MCF 10A (cell line): ENCODE data around the gene TRIM72. TPM values are rescaled to one million over a fixed set of nuclear protein-coding genes. Genes with fewer than 3 reads are reported as not detected.
"Not testable (repeated sequence)": the region's sequence is repeated elsewhere in the genome, so short reads cannot be mapped to it uniquely, and the experiment has no call there.

ENCODE experiments used
- BruUV-seq: library from RNA; stranded (reverse); fragments of 400-500 nt; replicated peaks from 2 replicates; lab custom pipeline; 2021; lab: Mats Ljungman, UMichigan
- CTCF ChIA-PET: fragments of 300-600 bp; sonication (Branson Sonifier 250); formaldehyde crosslinking; extraction: SDS; loops from one replicate; lab custom pipeline; 2021; ENCODE audit warnings: antibody characterized with exemption, inconsistent platforms; lab: Yijun Ruan, JAX
- POLR2A ChIA-PET: fragments of 300-600, 350-650 bp; sonication (Branson Sonifier 250); formaldehyde crosslinking; extraction: SDS; loops from one replicate; lab custom pipeline; 2020; ENCODE audit warnings: antibody characterized with exemption, inconsistent platforms; lab: Yijun Ruan, JAX
- DNase-seq: peaks from one replicate; pipeline ENCODE4 v3.0.0-alpha.2; 2018; ENCODE audit not compliant: unreplicated experiment
- H3K27ac Mint-ChIP-seq: one replicate; pipeline ENCODE4 v1.8.0; 2022; ENCODE audit warnings: mild to moderate bottlenecking, low read depth, mixed read lengths; ENCODE audit not compliant: unreplicated experiment
- H3K27me3 Mint-ChIP-seq: one replicate; pipeline ENCODE4 v1.8.0; 2022; ENCODE audit warnings: mixed read lengths; ENCODE audit not compliant: insufficient read depth, unreplicated experiment
- H3K36me3 Mint-ChIP-seq: one replicate; pipeline ENCODE4 v1.8.0; 2022; ENCODE audit warnings: mild to moderate bottlenecking, moderate library complexity, mixed read lengths; ENCODE audit not compliant: insufficient read depth, unreplicated experiment
- H3K4me1 Mint-ChIP-seq: one replicate; pipeline ENCODE4 v1.8.0; 2022; ENCODE audit warnings: mixed read lengths; ENCODE audit not compliant: insufficient read depth, unreplicated experiment
- H3K4me3 Mint-ChIP-seq: one replicate; pipeline ENCODE4 v1.8.0; 2022; ENCODE audit warnings: mild to moderate bottlenecking, moderate library complexity, mixed read lengths; ENCODE audit not compliant: unreplicated experiment
- H3K9me3 Mint-ChIP-seq: one replicate; pipeline ENCODE4 v1.8.0; 2022; ENCODE audit warnings: mixed read lengths; ENCODE audit not compliant: unreplicated experiment
- CTCF ChIP-seq: fragments of 200-600 bp; IDR thresholded peaks from one replicate; pipeline ENCODE4 v1.8.0; 2022; ENCODE audit warnings: antibody characterized with exemption, mild to moderate bottlenecking; ENCODE audit not compliant: unreplicated experiment
- intact Hi-C: fragments of 100-400 bp; cut with micrococcal nuclease; formaldehyde crosslinking; loops from 2 replicates; pipeline ENCODE4 v1.14.1; 2022
- total RNA-seq: library from RNA; stranded (reverse); gene quantifications from 2 replicates; pipeline ENCODE4 v1.2.3, GENCODE V29; 2022

The TRIM72 gene
- total RNA-seq, 1 experiment from 2014 or later = not detected

- no TSS peak for BruUV-seq
- H3K27me3 Mint-ChIP-seq = peaks cover 13% of the 10 kb centered on the region
- peaks cover 23% of the 10 kb centered on the region for H3K4me1 Mint-ChIP-seq
- DNase-seq = no peak
- ChIA-PET CTCF (interaction anchor here (0.5 to 0.6 kb wide), 2 partner anchors 9 to 84 kb away, joined by 3 to 6 read pairs; no protein-coding TSS in a partner anchor), POLR2A (no interaction called here)
- TF ChIP-seq CTCF = no peak
- intact Hi-C loops = no loop called here
- H3K4me3 Mint-ChIP-seq = no peak overlapping the region
- no peak overlapping the region for H3K27ac Mint-ChIP-seq
- no peaks in the 10 kb centered on the region for H3K36me3 Mint-ChIP-seq
- H3K9me3 Mint-ChIP-seq = no peaks in the 10 kb centered on the region
Observed at GRCh38 chr16:31277659-31278260, 63.8 kb downstream of the TRIM72 start.

GRCh38 chr16:31278853-31279252 is 64.9 kb downstream of the TRIM72 start:
- Mint-ChIP-seq H3K4me1 (peaks cover 12% of the 10 kb centered on the region), H3K27me3 (peaks cover 13% of the 10 kb centered on the region)
- intact Hi-C loops, H3K36me3 Mint-ChIP-seq, DNase-seq, H3K9me3 Mint-ChIP-seq, H3K27ac Mint-ChIP-seq, BruUV-seq, POLR2A ChIA-PET, H3K4me3 Mint-ChIP-seq: not testable (repeated sequence)
- CTCF ChIA-PET = interaction anchor here (0.6 kb wide), 1 partner anchor 69 kb away, joined by 3 read pairs; no protein-coding TSS in a partner anchor

Other genes with a start within 250 kb of the TRIM72 start
- gene HSD3B7, start 228.9 kb upstream of the TRIM72 start, total RNA-seq = 5.0 and 5.3 TPM in 2 replicates
- 0.42 and 0.91 TPM in 2 replicates for gene STX1B, start 203.5 kb upstream of the TRIM72 start, total RNA-seq
- 66.7 and 89.2 TPM in 2 replicates for gene STX4, start 180.6 kb upstream of the TRIM72 start, total RNA-seq
- gene ZNF668, start 139.9 kb upstream of the TRIM72 start, total RNA-seq = 11.9 and 15.1 TPM in 2 replicates
- gene ZNF646, start 139.7 kb upstream of the TRIM72 start, total RNA-seq = 12.6 and 15.2 TPM in 2 replicates
- gene PRSS53, start 125.2 kb upstream of the TRIM72 start, total RNA-seq = 4.4 and 5.5 TPM in 2 replicates
- 64.7 and 66.3 TPM in 2 replicates for gene VKORC1, start 119.3 kb upstream of the TRIM72 start, total RNA-seq
- gene BCKDK, start 105.7 kb upstream of the TRIM72 start, total RNA-seq = 31.7 and 41.0 TPM in 2 replicates
- gene KAT8, start 96.5 kb upstream of the TRIM72 start, total RNA-seq = 42.0 and 45.8 TPM in 2 replicates
- 24.6 and 32.6 TPM in 2 replicates for gene PRSS8, start 78.4 kb upstream of the TRIM72 start, total RNA-seq
- 0.49 and 1.0 TPM in 2 replicates for gene PRSS36, start 64.1 kb upstream of the TRIM72 start, total RNA-seq
- 451 and 481 TPM in 2 replicates for gene FUS, start 34.0 kb upstream of the TRIM72 start, total RNA-seq
- gene PYCARD, start 11.4 kb upstream of the TRIM72 start, total RNA-seq = 0.47 and 0.76 TPM in 2 replicates
- not detected in 2 replicates for gene PYDC1, start 3.0 kb downstream of the TRIM72 start, total RNA-seq
- gene ITGAM, start 45.9 kb downstream of the TRIM72 start, total RNA-seq = 0.76 TPM in 1 of 2 replicates, not detected in the other
- 0.14 and 1.2 TPM in 2 replicates for gene ITGAX, start 141.1 kb downstream of the TRIM72 start, total RNA-seq
- not detected in 2 replicates for gene ITGAD, start 179.2 kb downstream of the TRIM72 start, total RNA-seq
- not detected in 2 replicates for gene COX6A2, start 214.2 kb downstream of the TRIM72 start, total RNA-seq
- gene ZNF843, start 228.7 kb downstream of the TRIM72 start, total RNA-seq = 0.19 and 0.29 TPM in 2 replicates
- 8.1 and 10.1 TPM in 2 replicates for gene ARMC5, start 245.4 kb downstream of the TRIM72 start, total RNA-seq